HepG2 (cell line): ENCODE data around the gene ZNF155. TPM values are rescaled to one million over a fixed set of nuclear protein-coding genes. Genes with fewer than 3 reads are reported as not detected.

Experiments
- CCDC6 ChIP-seq: sonication (generic); formaldehyde crosslinking; IDR thresholded peaks from 2 replicates; pipeline ENCODE4 v1.8.1; 2022; ENCODE audit warnings: mild to moderate bottlenecking, missing genetic modification reagents, moderate library complexity
- KLF13 ChIP-seq: sonication (generic); formaldehyde crosslinking; IDR thresholded peaks from 2 replicates; pipeline ENCODE4 v1.4.0; 2020; ENCODE audit warnings: mild to moderate bottlenecking, missing genetic modification reagents
- MTERF4 ChIP-seq: sonication (generic); formaldehyde crosslinking; IDR thresholded peaks from 2 replicates; pipeline ENCODE4 v1.8.0; 2023; ENCODE audit warnings: mild to moderate bottlenecking, missing genetic modification reagents
- NFATC3 ChIP-seq: sonication (generic); formaldehyde crosslinking; IDR thresholded peaks from 2 replicates; pipeline ENCODE4 v1.5.1; 2020; ENCODE audit warnings: mild to moderate bottlenecking, missing genetic modification reagents
- NONO ChIP-seq, 2 experiments: fragments of 450-650 bp in 1 of 2; sonication (generic) in 1 of 2; formaldehyde crosslinking in 1 of 2; IDR thresholded peaks in 1 of 2; conservative IDR thresholded peaks in 1 of 2; 2 replicates each; pipeline versions ENCODE4 v1.6.1 to v1.8.0; 2017 to 2022; ENCODE audit warnings: mild to moderate bottlenecking in 1 of 2, missing genetic modification reagents in 1 of 2, moderate library complexity in 1 of 2
- PCBP1 ChIP-seq: fragments of 200-400 bp; formaldehyde crosslinking; IDR thresholded peaks from 2 replicates; pipeline ENCODE4 v1.6.1; 2017; ENCODE audit warnings: mild to moderate bottlenecking, low read depth, low read length, borderline replicate concordance
- RXRB ChIP-seq: IDR thresholded peaks from 2 replicates; pipeline ENCODE4 v1.6.1; 2016; ENCODE audit warnings: borderline replicate concordance, missing genetic modification reagents, missing compliant biosample characterization
- SIX4 ChIP-seq: sonication (generic); formaldehyde crosslinking; IDR thresholded peaks from 2 replicates; pipeline ENCODE4 v1.4.0; 2020; ENCODE audit warnings: missing genetic modification reagents
- TBX3 ChIP-seq: fragments of 450-650 bp; IDR thresholded peaks from 2 replicates; pipeline ENCODE4 v1.6.1; 2017; ENCODE audit warnings: antibody characterized with exemption, mild to moderate bottlenecking, inconsistent platforms, borderline replicate concordance
- TCF7 ChIP-seq: sonication (generic); IDR thresholded peaks from 2 replicates; pipeline ENCODE4 v1.6.1; 2016; ENCODE audit warnings: antibody characterized with exemption, low read depth
- ZHX1 ChIP-seq: sonication (generic); formaldehyde crosslinking; IDR thresholded peaks from 2 replicates; pipeline ENCODE4 v1.8.1; 2022; ENCODE audit warnings: low read depth, mild to moderate bottlenecking, missing genetic modification reagents
- ZNF138 ChIP-seq: sonication (generic); formaldehyde crosslinking; IDR thresholded peaks from 2 replicates; pipeline ENCODE4 v1.5.0; 2020; ENCODE audit warnings: mild to moderate bottlenecking, low read depth, missing genetic modification reagents
- ZNF143 ChIP-seq: sonication (generic); formaldehyde crosslinking; IDR thresholded peaks from 2 replicates; pipeline ENCODE4 v1.4.0; 2020; ENCODE audit warnings: missing genetic modification reagents
- ZNF260 ChIP-seq: sonication (generic); formaldehyde crosslinking; IDR thresholded peaks from 2 replicates; pipeline ENCODE4 v1.4.0; 2020; ENCODE audit warnings: missing genetic modification reagents, low read depth, mild to moderate bottlenecking, borderline replicate concordance
- ZNF460 ChIP-seq: sonication (generic); formaldehyde crosslinking; IDR thresholded peaks from 2 replicates; pipeline ENCODE4 v1.5.1; 2020; ENCODE audit warnings: missing genetic modification reagents, mild to moderate bottlenecking, borderline replicate concordance
- ZNF563 ChIP-seq: sonication (generic); formaldehyde crosslinking; IDR thresholded peaks from 2 replicates; pipeline ENCODE4 v1.8.0; 2022; ENCODE audit warnings: mild to moderate bottlenecking, moderate library complexity, missing genetic modification reagents
- ZNF576 ChIP-seq: sonication (generic); formaldehyde crosslinking; IDR thresholded peaks from 2 replicates; pipeline ENCODE4 v1.4.0; 2020; ENCODE audit warnings: mild to moderate bottlenecking, missing genetic modification reagents
- ZNF607 ChIP-seq: sonication (generic); formaldehyde crosslinking; IDR thresholded peaks from 2 replicates; pipeline ENCODE4 v1.5.1; 2020; ENCODE audit warnings: missing genetic modification reagents, mild to moderate bottlenecking, borderline replicate concordance
- ZNF614 ChIP-seq: IDR thresholded peaks from 2 replicates; pipeline ENCODE4 v1.6.1; 2018; ENCODE audit warnings: missing biosample characterization, missing genetic modification reagents, inconsistent platforms, borderline replicate concordance
- ZNF772 ChIP-seq: sonication (generic); formaldehyde crosslinking; IDR thresholded peaks from 2 replicates; pipeline ENCODE4 v1.5.0; 2020; ENCODE audit warnings: mild to moderate bottlenecking, missing genetic modification reagents
- ZNF777 ChIP-seq: sonication (generic); formaldehyde crosslinking; IDR thresholded peaks from 2 replicates; pipeline ENCODE4 v1.4.0; 2020; ENCODE audit warnings: missing genetic modification reagents
- polyA plus RNA-seq, 8 experiments: library from polyadenylated mRNA; depleted of rRNA in 3 of 8; stranded (reverse) in 7 of 8; unstranded in 1 of 8; fragments of >200 nt; fragmentation: Illumina TruSeq in 4 of 8; extraction: Trizol in 4 of 8; gene quantifications; 2 replicates each; pipeline versions ENCODE4 v1.2.1 to v1.2.3, GENCODE V29; 2011 to 2016; ENCODE audit warnings: low read depth in 4 of 8, missing spikeins in 1 of 8, mixed read lengths in 1 of 8; ENCODE audit not compliant: insufficient read depth in 1 of 8
- total RNA-seq, 5 experiments: library from RNA; depleted of rRNA; stranded (reverse); fragments of >200 nt; fragmentation: Illumina TruSeq; extraction: Trizol; gene quantifications; 2 replicates each; pipeline ENCODE4 v1.2.3, GENCODE V29; 2016; ENCODE audit warnings: low read depth in 1 of 5
- TF ChIP-seq, protein P1 (sequence below): sonication (generic); formaldehyde crosslinking; IDR thresholded peaks from 2 replicates; pipeline ENCODE4 v1.5.1; 2020; ENCODE audit warnings: missing genetic modification reagents, mild to moderate bottlenecking, borderline replicate concordance
- TF ChIP-seq, protein P2 (sequence below): sonication (generic); formaldehyde crosslinking; IDR thresholded peaks from 2 replicates; pipeline ENCODE4 v1.4.0; 2020; ENCODE audit warnings: missing genetic modification reagents

ZNF155 gene
- total and polyA plus RNA-seq, 2 of the 13 experiments (the other 11 are each of a cell fraction or from before 2014, with no cell fraction given), result 2.5 to 3.6 TPM

DNA sequence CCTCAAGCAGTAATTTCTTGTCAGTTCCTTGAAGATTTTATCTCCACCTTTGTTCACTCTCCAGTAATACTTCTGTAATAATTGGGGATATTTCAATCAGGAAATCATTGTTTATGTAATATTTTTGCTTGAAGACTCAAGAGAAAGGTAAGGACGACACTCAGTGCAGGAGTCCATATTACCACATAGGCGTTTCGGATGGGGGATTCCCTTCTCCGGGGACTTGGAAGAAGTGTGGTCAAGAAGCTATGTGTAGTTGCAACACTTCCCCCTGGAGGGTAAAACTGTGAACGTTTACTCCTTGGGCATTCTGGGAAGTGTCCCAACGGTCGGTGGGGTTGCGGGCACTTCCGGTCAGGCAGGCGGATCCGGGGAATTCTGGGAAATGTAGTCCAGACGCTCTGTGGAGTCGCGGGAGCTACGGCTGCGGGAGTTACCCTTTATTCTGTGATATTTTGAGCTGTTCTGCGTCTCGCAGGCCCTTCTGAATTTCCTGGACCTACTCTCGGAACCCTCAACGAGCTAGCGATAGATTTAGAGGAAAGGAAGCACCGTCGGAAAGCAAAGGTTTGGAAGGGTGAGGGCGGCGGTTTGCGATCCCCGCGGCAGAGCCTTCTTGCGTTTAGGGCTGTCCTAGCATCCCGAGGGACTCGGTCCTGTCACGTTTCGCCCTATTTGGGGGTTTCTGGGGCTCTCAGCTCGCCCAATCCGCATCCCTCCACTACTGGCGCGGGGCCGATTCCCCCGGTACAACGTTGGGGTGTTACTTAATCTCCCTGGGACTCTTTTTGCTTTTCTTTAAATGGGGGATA lies 32.9 kb upstream of the ZNF155 start, which contains the start of gene ZNF221 (continued):
- TF ChIP-seq CCDC6 (CRISPR knock-in tag), result no peak
- TF ChIP-seq PCBP1, result no peak
- peak; percentile 43; the same call in 1 of the 2 replicates for TF ChIP-seq ZNF614 (CRISPR knock-in tag)
- no peak for TF ChIP-seq KLF13 (CRISPR knock-in tag)
- TF ChIP-seq, protein P1, sequence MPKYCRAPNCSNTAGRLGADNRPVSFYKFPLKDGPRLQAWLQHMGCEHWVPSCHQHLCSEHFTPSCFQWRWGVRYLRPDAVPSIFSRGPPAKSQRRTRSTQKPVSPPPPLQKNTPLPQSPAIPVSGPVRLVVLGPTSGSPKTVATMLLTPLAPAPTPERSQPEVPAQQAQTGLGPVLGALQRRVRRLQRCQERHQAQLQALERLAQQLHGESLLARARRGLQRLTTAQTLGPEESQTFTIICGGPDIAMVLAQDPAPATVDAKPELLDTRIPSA (CRISPR knock-in tag), result no peak
- no peak for TF ChIP-seq TBX3
- no peak for TF ChIP-seq ZNF563
- no peak for TF ChIP-seq ZNF576 (CRISPR knock-in tag)
- TF ChIP-seq NONO (IDR thresholded peaks at IDR 0.05), result no peak
- TF ChIP-seq NONO (CRISPR knock-in tag; conservative IDR thresholded peaks at IDR 0.05), result 0 out of 2 replicates have a peak, but pooled peaks have one; percentile 34
- TF ChIP-seq RXRB (CRISPR knock-in tag), result peak; percentile 55
- TF ChIP-seq NFATC3, result no peak
- TF ChIP-seq ZNF777, result no peak
- TF ChIP-seq ZNF772, result no peak
- TF ChIP-seq ZNF607, result peak; percentile 56; the same call in 1 of the 2 replicates
- no peak for TF ChIP-seq SIX4
- peak; percentile 99 for TF ChIP-seq ZNF143
- TF ChIP-seq ZNF138 (CRISPR knock-in tag), result no peak
- no peak for TF ChIP-seq MTERF4 (CRISPR knock-in tag)
- TF ChIP-seq ZNF460 (CRISPR knock-in tag), result no peak
- TF ChIP-seq ZNF260 (CRISPR knock-in tag), result no peak
- TF ChIP-seq ZHX1 (CRISPR knock-in tag), result no peak
- TF ChIP-seq TCF7, result no peak
- TF ChIP-seq, protein P2, sequence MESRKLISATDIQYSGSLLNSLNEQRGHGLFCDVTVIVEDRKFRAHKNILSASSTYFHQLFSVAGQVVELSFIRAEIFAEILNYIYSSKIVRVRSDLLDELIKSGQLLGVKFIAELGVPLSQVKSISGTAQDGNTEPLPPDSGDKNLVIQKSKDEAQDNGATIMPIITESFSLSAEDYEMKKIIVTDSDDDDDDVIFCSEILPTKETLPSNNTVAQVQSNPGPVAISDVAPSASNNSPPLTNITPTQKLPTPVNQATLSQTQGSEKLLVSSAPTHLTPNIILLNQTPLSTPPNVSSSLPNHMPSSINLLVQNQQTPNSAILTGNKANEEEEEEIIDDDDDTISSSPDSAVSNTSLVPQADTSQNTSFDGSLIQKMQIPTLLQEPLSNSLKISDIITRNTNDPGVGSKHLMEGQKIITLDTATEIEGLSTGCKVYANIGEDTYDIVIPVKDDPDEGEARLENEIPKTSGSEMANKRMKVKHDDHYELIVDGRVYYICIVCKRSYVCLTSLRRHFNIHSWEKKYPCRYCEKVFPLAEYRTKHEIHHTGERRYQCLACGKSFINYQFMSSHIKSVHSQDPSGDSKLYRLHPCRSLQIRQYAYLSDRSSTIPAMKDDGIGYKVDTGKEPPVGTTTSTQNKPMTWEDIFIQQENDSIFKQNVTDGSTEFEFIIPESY (CRISPR knock-in tag), result peak; percentile 50
